Thyroid gland (tissue), 4 donors: ENCODE results near the gene SPART. TPM values are rescaled to one million over a fixed set of nuclear protein-coding genes. Genes with fewer than 3 reads are reported as not detected.

Experiments used
- DNase-seq, 2 donors: peaks; one replicate each; pipeline ENCODE4 v3.0.0-alpha.2; 2019
- H3K27ac ChIP-seq, 3 donors: fragments of 200-600 bp; sonication (generic); 1 replicate in 2 of 3; 2 replicates in 1 of 3; pipeline ENCODE4 v1.5.1; 2016 to 2019; ENCODE audit warnings: mild to moderate bottlenecking in 1 of 3, moderate library complexity in 1 of 3
- H3K27me3 ChIP-seq: fragments of 200-600 bp; sonication (generic); one replicate; pipeline ENCODE4 v1.5.1; 2019
- H3K36me3 ChIP-seq, 2 donors: fragments of 200-600 bp; sonication (generic); one replicate each; pipeline ENCODE4 v1.5.1; 2016 to 2019
- H3K4me1 ChIP-seq, 2 donors: fragments of 200-600 bp; sonication (generic); one replicate each; pipeline ENCODE4 v1.5.1; 2017 to 2019
- H3K4me3 ChIP-seq, 3 donors: fragments of 200-600 bp; sonication (generic); replicated peaks in 1 of 3; 1 replicate in 2 of 3; 2 replicates in 1 of 3; pipeline ENCODE4 v1.5.1; 2016; ENCODE audit warnings: mild to moderate bottlenecking in 1 of 3
- H3K9me3 ChIP-seq: fragments of 200-600 bp; sonication (generic); one replicate; pipeline ENCODE4 v1.5.1; 2017
- POLR2A ChIP-seq, 2 donors: fragments of 450-650 bp; IDR thresholded peaks; one replicate each; pipeline ENCODE4 v1.6.1; 2017; ENCODE audit warnings: antibody characterized with exemption in 2 of 2, mild to moderate bottlenecking in 2 of 2, moderate library complexity in 1 of 2
- WGBS, 2 donors: methylation state at CpG; one replicate each; pipeline ENCODE4 v1.1.5; 2017; 5-methylcytosine and 5-hydroxymethylcytosine counted together
- intact Hi-C: fragments of 100-400 bp; cut with DNase I; formaldehyde crosslinking; loops from one replicate; pipeline ENCODE4 v1.15.1; 2023
- total RNA-seq, 4 donors: library from RNA; depleted of rRNA; stranded (reverse); fragments of >200 nt; gene quantifications; one replicate each; pipeline ENCODE4 v1.2.3, GENCODE V29; 2016
- TF ChIP-seq, protein P1 (sequence below), 6 experiments: fragments of 200-600 bp in 3 of 6; fragments of 450-650 bp in 3 of 6; sonication (generic) in 3 of 6; IDR thresholded peaks; one replicate each; pipeline ENCODE4 v1.5.1; 2016 to 2019; ENCODE audit warnings: antibody characterized with exemption in 6 of 6, mild to moderate bottlenecking in 2 of 6, inconsistent platforms in 1 of 6, moderate library complexity in 1 of 6

Gene SPART
- total RNA-seq, 4 donors from 2014 or later: 63.1 to 86.9 (median 77.5) TPM

DNA sequence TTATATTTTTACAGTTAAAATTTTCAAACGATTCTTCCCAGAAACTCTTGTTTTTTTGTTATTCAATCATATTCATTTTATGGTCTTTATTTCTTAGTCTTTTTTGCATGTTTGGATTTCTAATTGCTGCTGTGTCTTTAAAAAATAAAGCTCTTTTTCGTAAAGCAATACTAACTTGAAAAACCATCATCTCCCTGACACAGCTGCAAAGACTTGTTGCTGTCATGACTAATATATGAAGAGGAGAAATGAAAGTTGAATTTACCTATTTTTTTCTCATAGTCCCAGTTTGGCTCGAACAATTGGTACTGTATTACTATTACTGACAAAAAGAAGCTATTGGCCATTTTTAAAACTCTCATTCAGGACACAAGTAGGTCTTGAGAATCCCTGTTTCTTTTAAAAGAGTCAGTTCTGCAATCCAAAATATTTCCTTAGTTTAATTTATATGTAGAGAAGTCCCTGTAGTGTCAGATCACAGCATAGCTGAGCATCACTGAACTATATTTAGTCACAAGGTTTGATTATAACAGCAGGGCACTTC is 12.1 kb upstream of the SPART start:
- H3K4me3 ChIP-seq: no peak overlapping the region
- TF ChIP-seq POLR2A (IDR thresholded peaks at IDR 0.05): no peak
- TF ChIP-seq, protein P1, sequence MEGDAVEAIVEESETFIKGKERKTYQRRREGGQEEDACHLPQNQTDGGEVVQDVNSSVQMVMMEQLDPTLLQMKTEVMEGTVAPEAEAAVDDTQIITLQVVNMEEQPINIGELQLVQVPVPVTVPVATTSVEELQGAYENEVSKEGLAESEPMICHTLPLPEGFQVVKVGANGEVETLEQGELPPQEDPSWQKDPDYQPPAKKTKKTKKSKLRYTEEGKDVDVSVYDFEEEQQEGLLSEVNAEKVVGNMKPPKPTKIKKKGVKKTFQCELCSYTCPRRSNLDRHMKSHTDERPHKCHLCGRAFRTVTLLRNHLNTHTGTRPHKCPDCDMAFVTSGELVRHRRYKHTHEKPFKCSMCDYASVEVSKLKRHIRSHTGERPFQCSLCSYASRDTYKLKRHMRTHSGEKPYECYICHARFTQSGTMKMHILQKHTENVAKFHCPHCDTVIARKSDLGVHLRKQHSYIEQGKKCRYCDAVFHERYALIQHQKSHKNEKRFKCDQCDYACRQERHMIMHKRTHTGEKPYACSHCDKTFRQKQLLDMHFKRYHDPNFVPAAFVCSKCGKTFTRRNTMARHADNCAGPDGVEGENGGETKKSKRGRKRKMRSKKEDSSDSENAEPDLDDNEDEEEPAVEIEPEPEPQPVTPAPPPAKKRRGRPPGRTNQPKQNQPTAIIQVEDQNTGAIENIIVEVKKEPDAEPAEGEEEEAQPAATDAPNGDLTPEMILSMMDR (IDR thresholded peaks at IDR 0.05): no peak
- DNase-seq: no peak
- WGBS, 2 donors: 78 to 88% methylated on average over 3 of the region's 3 CpGs
- no peaks in the 10 kb centered on the region for H3K9me3 ChIP-seq
- no peaks in the 10 kb centered on the region for H3K27me3 ChIP-seq
- H3K27ac ChIP-seq: no peak overlapping the region
- intact Hi-C loops: no loop called here
- no peaks in the 10 kb centered on the region for H3K4me1 ChIP-seq
- no peaks in the 10 kb centered on the region for H3K36me3 ChIP-seq

DNA sequence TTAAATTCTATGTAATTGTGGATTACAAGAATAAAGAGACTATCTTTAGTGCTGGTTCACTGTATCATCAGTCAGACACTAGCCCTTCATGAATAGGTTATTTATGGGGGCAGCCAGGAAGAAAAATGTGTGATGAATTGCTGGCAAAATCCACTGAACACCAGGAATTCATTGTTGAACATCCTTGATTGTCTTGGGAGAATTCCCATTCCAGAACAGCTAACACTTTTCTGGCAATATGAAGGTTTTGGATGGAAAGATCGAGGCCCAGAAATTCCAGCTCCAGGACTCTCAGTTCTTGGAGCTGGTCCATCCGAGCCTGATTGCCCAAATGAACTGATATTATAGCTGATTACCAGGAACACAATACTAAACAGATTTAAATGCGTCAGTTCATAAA is 11.5 kb upstream of the SPART start:
- 66 to 77% methylated on average over 3 of the region's 3 CpGs for WGBS, 2 donors
- TF ChIP-seq, protein P1 (IDR thresholded peaks at IDR 0.05): no peak
- TF ChIP-seq POLR2A (IDR thresholded peaks at IDR 0.05): no peak
- no peaks in the 10 kb centered on the region for H3K9me3 ChIP-seq
- H3K4me3 ChIP-seq: no peak overlapping the region
- no peaks in the 10 kb centered on the region for H3K36me3 ChIP-seq
- DNase-seq: peak in 1 of 2 donors; percentile 7
- intact Hi-C loops: no loop called here
- no peaks in the 10 kb centered on the region for H3K27me3 ChIP-seq
- no peaks in the 10 kb centered on the region for H3K4me1 ChIP-seq
- H3K27ac ChIP-seq: no peak overlapping the region

DNA sequence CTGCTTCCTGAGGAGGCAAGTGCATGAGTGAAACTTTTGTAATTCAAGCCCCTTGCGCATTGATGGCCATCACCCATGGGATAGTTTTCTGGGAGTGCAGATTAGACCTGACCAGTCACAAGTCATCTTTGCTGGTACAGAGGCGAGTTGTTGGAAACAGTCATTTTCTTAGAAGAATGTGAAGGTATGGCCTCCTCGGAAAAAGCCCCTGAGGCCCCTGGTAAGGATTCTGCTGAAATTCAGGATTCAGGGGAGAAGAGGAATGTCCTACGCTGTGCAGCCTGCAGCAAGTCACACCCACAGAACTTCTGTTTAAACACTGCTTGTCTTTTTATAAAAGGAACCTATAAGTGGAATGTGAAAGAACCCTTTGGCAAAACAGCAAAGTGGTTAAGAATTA is 11.0 kb upstream of the SPART start:
- no peak for TF ChIP-seq POLR2A (IDR thresholded peaks at IDR 0.05)
- TF ChIP-seq, protein P1 (IDR thresholded peaks at IDR 0.05): no peak
- no peaks in the 10 kb centered on the region for H3K4me1 ChIP-seq
- no peaks in the 10 kb centered on the region for H3K27me3 ChIP-seq
- no peak overlapping the region for H3K4me3 ChIP-seq
- H3K27ac ChIP-seq: no peak overlapping the region
- no peaks in the 10 kb centered on the region for H3K36me3 ChIP-seq
- no peak for DNase-seq
- no peaks in the 10 kb centered on the region for H3K9me3 ChIP-seq
- intact Hi-C loops: no loop called here
- 77 to 84% methylated on average over 4 of the region's 4 CpGs for WGBS, 2 donors

DNA sequence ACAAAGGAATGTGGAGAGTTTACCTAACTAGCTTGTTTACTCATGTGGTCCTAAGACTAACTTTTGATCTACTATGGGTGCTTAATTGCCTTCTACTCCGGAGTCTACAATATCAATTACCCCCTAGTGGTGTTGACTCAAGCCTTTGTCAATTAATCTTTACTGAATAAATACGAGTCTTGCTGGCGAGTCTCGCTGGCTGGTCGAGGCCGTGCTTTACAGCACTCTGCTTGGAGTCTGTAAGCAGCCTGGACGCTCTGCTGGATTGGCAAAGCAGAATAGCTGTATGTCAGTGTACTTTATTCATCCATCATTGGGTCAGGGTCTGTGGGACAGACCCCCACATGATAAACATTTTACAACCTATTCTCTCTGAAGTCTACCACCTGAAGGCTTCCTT is 9.9 kb upstream of the SPART start:
- TF ChIP-seq, protein P1 (IDR thresholded peaks at IDR 0.05): no peak
- TF ChIP-seq POLR2A (IDR thresholded peaks at IDR 0.05): no peak
- 71 to 81% methylated on average over 7 of the region's 7 CpGs for WGBS, 2 donors
- no peak overlapping the region for H3K27ac ChIP-seq
- H3K27me3 ChIP-seq: no peaks in the 10 kb centered on the region
- H3K36me3 ChIP-seq: no peaks in the 10 kb centered on the region
- no peak for DNase-seq
- H3K4me3 ChIP-seq: no peak overlapping the region
- no peaks in the 10 kb centered on the region for H3K9me3 ChIP-seq
- intact Hi-C loops: no loop called here
- no peaks in the 10 kb centered on the region for H3K4me1 ChIP-seq

DNA sequence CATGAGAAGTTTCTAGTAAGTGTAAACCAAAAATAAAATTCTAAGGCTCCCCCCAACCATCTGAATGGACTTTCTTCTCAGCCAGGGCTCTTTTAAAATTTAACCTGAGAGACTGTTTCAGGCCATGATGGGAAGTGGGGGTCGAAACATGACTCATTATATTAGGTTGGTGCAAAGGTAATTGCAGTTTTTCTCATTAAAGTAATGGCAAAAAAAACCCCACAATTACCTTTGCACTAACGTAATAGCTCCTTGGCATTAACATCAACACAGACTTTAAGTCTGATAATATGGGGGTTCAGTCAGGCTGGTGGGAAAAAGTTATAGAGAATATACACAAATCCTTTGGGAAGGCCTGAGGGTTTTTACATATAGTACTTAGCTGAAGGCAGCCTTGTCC is 9.4 kb upstream of the SPART start:
- no peaks in the 10 kb centered on the region for H3K36me3 ChIP-seq
- DNase-seq: no peak
- no peaks in the 10 kb centered on the region for H3K4me1 ChIP-seq
- 93 to 97% methylated on average over 2 of the region's 2 CpGs for WGBS, 2 donors
- TF ChIP-seq, protein P1 (IDR thresholded peaks at IDR 0.05): no peak
- no peak for TF ChIP-seq POLR2A (IDR thresholded peaks at IDR 0.05)
- no peaks in the 10 kb centered on the region for H3K27me3 ChIP-seq
- intact Hi-C loops: no loop called here
- H3K27ac ChIP-seq: no peak overlapping the region
- no peak overlapping the region for H3K4me3 ChIP-seq
- no peaks in the 10 kb centered on the region for H3K9me3 ChIP-seq
